ENCODE results near the gene TRIM4. TPM values are rescaled to one million over a fixed set of nuclear protein-coding genes. Genes with fewer than 3 reads are reported as not detected.

TRIM4 gene
- polyA plus RNA-seq, 3 donors: 30.1 to 39.5 (median 31.1) TPM

DNA sequence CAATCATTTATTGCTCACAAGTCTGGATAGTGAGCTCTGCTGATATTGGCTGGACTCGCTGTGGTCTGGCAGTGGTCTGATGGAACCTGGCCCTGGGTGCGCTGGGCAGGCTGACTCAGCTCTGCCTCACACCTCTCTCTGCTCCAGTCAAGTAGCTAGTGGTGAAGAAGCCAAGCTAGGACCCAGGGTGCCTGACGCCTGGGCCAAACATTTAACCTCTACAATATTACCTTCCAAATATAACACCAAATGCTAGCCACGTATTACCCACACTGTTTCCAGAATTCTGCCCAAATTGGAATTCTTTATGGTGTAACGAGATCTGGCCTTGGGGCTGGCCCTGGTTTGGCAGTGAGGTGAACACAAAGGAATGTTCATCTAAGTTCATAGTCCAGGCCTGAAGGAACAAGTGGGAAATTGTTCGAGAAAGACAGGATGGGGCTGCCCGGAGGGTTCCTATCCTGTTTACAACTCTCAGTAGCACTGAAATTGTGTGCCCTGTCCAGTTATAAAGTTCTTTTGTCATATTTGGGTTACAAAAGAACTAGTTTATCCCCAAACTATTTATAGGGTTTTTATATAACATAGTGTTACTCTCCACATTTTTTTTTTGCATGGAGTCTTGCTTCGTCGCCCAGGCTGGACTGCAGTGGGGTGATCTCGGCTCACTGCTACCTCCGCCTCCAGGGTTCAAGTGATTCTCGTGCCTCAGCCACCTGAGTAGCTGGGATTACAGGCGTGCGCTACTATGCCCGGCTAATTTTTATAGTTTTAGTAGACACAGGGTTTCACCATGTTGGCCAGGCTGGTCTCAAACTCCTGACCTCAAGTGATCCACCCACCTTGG is 58.8 kb downstream of the TRIM4 start:
- DNase-seq: no peak

DNA sequence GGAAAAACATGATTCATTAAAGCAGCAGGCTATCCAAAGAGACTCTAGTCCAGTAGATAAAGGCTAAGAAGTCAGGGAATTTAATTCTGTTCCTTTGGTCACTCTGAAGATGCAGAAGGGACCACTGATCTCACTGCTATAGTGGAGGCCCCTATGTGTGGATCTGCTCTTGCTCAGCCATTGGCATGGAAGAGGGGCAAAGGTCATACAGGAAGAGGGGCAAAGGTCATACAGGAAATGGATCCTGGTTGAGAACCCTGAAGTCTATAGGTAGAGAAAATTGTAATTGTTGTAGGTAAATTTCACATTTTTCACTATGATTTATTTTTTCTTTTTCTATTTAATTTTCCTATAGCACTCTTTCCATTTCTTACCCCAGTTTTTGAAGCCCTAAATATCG is 64.1 kb downstream of the TRIM4 start:
- DNase-seq: no peak

DNA sequence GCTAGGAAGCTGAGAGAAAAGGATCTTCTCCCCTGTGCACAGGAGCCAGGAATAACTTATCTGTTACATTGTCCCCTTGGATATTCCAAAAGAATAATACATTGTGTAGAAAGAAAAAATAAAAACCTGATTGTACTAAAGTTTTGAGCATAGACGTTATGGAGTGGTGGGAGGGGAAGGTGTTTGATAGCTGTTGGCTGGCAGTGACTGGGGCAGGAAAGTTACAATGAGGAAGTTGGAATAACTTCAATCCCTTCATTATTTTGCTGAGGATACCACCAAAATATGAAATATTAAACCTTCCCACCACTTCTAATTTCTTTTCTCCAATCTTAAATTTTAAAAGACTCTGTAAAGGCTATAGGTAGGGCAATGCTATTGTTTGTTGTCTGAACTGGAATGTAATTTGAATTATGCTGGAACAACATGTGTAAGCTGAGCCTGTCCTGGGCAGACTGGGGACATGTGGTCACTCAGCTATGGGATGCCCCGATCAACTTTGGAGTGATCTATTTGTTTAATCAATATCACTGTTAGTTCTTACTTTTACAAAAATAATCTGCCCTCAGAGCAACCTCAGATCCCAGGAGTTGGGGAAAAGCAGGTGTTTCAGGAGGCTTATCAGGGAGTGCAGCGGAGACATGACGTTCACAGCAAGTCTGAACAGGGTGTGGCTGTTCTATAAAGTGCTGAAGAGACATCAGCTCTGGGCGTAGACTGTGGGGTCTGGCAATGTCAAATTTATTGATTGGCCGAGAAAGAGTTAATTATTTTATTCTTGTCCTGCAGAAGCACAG is 70.7 kb downstream of the TRIM4 start:
- DNase-seq: no peak

DNA sequence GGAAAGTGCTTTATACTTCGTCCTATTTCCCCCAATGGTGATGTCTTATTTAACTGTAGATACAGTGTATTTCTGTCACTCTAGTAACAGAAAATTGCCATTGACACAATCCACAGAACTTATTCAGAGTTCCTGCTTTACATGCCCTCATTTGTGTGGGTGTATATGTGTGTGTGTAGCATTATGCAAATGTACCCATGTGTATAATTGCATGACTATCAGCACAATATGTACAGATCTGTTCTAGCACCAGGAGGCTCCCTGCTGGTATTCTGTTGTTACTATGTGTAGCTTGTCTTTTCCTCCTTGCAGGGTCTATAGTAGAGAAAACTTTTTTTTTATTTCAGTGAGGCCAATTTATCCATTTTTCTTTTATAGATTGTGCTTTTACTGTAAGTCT is 75.0 kb downstream of the TRIM4 start:
- no peak for DNase-seq

DNA sequence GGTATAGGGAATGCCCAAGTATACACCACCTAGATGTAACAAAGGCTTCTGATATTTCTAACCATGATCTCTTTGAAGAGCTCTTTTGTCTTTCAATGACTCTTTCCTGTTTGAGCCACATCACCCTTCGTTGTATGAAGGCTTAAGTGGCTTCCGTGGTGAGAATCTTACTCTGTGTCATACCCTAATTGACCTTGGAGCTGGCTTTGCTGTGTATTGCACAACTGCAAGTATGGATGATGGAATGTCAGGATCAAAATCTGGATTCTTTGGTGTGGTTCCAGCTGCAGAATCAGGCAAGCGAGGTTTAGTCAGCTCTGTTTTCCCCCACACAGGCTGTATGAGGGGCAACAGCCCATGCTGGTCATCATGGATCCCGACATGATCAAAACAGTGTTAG is 75.5 kb downstream of the TRIM4 start:
- no peak for DNase-seq

DNA sequence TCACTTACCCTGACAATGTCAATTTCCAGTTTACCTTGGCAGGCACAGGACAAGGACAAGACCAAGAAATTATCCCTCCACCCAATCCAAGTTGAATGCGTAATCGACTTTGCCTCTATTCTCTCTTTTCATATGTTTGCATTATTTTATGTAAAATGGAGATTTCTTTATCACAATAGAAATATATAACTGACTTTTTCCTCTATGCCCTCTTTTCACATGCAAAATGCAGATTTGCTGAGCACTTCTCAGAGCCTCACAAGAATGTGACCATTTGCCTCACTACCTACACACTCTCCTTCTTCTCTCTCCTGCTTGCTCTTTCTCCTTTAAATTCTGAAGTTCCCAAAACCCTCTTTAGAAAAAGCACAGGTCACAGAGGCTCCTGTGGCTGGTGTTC is 76.4 kb downstream of the TRIM4 start:
- DNase-seq: no peak

Other genes with a start within 250 kb of the TRIM4 start
- gene CYP3A5, start 239.5 kb downstream of the TRIM4 start, polyA plus RNA-seq (ENCODE audit: insufficient read length in 3 of 3): 1 to 10 TPM; 1.5 to 2.7 (median 2.2) TPM
- under 1 TPM; 0.16 to 0.53 (median 0.43) TPM for gene CYP3A7, start 184.3 kb downstream of the TRIM4 start, polyA plus RNA-seq (ENCODE audit: insufficient read length in 3 of 3)
- under 1 TPM; 0.20 to 0.49 (median 0.36) TPM for gene CYP3A4, start 135.3 kb downstream of the TRIM4 start, polyA plus RNA-seq (ENCODE audit: insufficient read length in 3 of 3)
- gene CYP3A43, start 91.5 kb downstream of the TRIM4 start, polyA plus RNA-seq (ENCODE audit: insufficient read length in 3 of 3): under 1 TPM; 0.14 to 0.95 (median 0.73) TPM
- gene OR2AE1, start 42.5 kb downstream of the TRIM4 start, polyA plus RNA-seq (ENCODE audit: insufficient read length in 3 of 3): under 1 TPM in 1 of 3 donors, not detected in 2; 0.27 TPM
- gene GJC3, start 10.1 kb upstream of the TRIM4 start, polyA plus RNA-seq (ENCODE audit: insufficient read length in 3 of 3): 1 to 10 TPM in 1 of 3 donors, under 1 TPM in 2; 0.86 to 1.7 (median 0.95) TPM
- gene AZGP1, start 56.5 kb upstream of the TRIM4 start, polyA plus RNA-seq (ENCODE audit: insufficient read length in 3 of 3): 10 to 100 TPM; 62.6 to 70.1 (median 68.7) TPM
- gene ZKSCAN1, start 96.1 kb upstream of the TRIM4 start, polyA plus RNA-seq (ENCODE audit: insufficient read length in 3 of 3): 10 to 100 TPM; 42.4 to 68.8 (median 63.1) TPM
- gene ZSCAN21, start 130.2 kb upstream of the TRIM4 start, polyA plus RNA-seq (ENCODE audit: insufficient read length in 3 of 3): 10 to 100 TPM; 22.8 to 27.1 (median 23.3) TPM
- 10 to 100 TPM; 50.5 to 58.6 (median 57.8) TPM for gene ZNF3, start 162.2 kb upstream of the TRIM4 start, polyA plus RNA-seq (ENCODE audit: insufficient read length in 3 of 3)
- 100 to 1,000 TPM; 133 to 137 (median 135) TPM for gene COPS6, start 169.4 kb upstream of the TRIM4 start, polyA plus RNA-seq (ENCODE audit: insufficient read length in 3 of 3)
- gene MCM7, start 181.9 kb upstream of the TRIM4 start, polyA plus RNA-seq (ENCODE audit: insufficient read length in 3 of 3): 100 to 1,000 TPM; 166 to 180 (median 170) TPM
- gene AP4M1, start 182.1 kb upstream of the TRIM4 start, polyA plus RNA-seq (ENCODE audit: insufficient read length in 3 of 3): 10 to 100 TPM; 33.4 to 39.4 (median 39.0) TPM
- 10 to 100 TPM; 65.8 to 72.3 (median 69.2) TPM for gene TAF6, start 199.8 kb upstream of the TRIM4 start, polyA plus RNA-seq (ENCODE audit: insufficient read length in 3 of 3)
- 10 to 100 TPM; 39.3 to 43.0 (median 41.5) TPM for gene CNPY4, start 200.1 kb upstream of the TRIM4 start, polyA plus RNA-seq (ENCODE audit: insufficient read length in 3 of 3)
- 1 to 10 TPM; 1.7 to 2.6 (median 2.0) TPM for gene MBLAC1, start 207.4 kb upstream of the TRIM4 start, polyA plus RNA-seq (ENCODE audit: insufficient read length in 3 of 3)
- 100 to 1,000 TPM; 116 to 136 (median 129) TPM for gene LAMTOR4, start 229.4 kb upstream of the TRIM4 start, polyA plus RNA-seq (ENCODE audit: insufficient read length in 3 of 3)
- gene TRAPPC14, start 239.2 kb upstream of the TRIM4 start, polyA plus RNA-seq (ENCODE audit: insufficient read length in 3 of 3): 10 to 100 TPM; 21.0 to 27.1 (median 24.7) TPM
- 1 to 10 TPM; 5.8 to 6.0 (median 5.9) TPM for gene GAL3ST4, start 249.1 kb upstream of the TRIM4 start, polyA plus RNA-seq (ENCODE audit: insufficient read length in 3 of 3)